Ishikawa (cell line): ENCODE results near the gene SNX32.

ENCODE experiments used
- CEBPB ChIP-seq: IDR thresholded peaks from 2 replicates; pipeline ENCODE4 v1.6.1; 2012
- CREB1 ChIP-seq: IDR thresholded peaks from 2 replicates; pipeline ENCODE4 v1.6.1; 2012; ENCODE audit warnings: low read depth
- EGR1 ChIP-seq: IDR thresholded peaks from 2 replicates; pipeline ENCODE4 v1.6.1; 2012
- EP300 ChIP-seq: IDR thresholded peaks from 2 replicates; pipeline ENCODE4 v1.6.1; 2012; ENCODE audit warnings: borderline replicate concordance
- FOXM1 ChIP-seq: IDR thresholded peaks from 2 replicates; pipeline ENCODE4 v1.6.1; 2012; ENCODE audit warnings: low read depth, borderline replicate concordance
- NFIC ChIP-seq: IDR thresholded peaks from 2 replicates; pipeline ENCODE4 v1.6.1; 2012
- RAD21 ChIP-seq: IDR thresholded peaks from 2 replicates; pipeline ENCODE4 v1.6.1; 2012; ENCODE audit warnings: low read depth
- TAF1 ChIP-seq: IDR thresholded peaks from 2 replicates; pipeline ENCODE4 v1.6.1; 2012; ENCODE audit warnings: low read depth, mild to moderate bottlenecking
- TCF12 ChIP-seq: IDR thresholded peaks from 2 replicates; pipeline ENCODE4 v1.6.1; 2012; ENCODE audit warnings: low read depth
- TEAD4 ChIP-seq: IDR thresholded peaks from 2 replicates; pipeline ENCODE4 v1.6.1; 2012
- YY1 ChIP-seq: IDR thresholded peaks from 2 replicates; pipeline ENCODE4 v1.6.1; 2012; ENCODE audit warnings: low read depth
- ZBTB7A ChIP-seq: IDR thresholded peaks from 2 replicates; pipeline ENCODE4 v1.6.1; 2012; ENCODE audit warnings: low read depth
- TF ChIP-seq, protein P1 (sequence below): IDR thresholded peaks from 2 replicates; pipeline ENCODE4 v1.6.1; 2012; ENCODE audit warnings: low read depth, mild to moderate bottlenecking
- TF ChIP-seq, protein P2 (sequence below): IDR thresholded peaks from 2 replicates; pipeline ENCODE4 v1.6.1; 2012
- TF ChIP-seq, protein P3 (sequence below): IDR thresholded peaks from 2 replicates; pipeline ENCODE4 v1.6.1; 2012

The SNX32 gene

DNA sequence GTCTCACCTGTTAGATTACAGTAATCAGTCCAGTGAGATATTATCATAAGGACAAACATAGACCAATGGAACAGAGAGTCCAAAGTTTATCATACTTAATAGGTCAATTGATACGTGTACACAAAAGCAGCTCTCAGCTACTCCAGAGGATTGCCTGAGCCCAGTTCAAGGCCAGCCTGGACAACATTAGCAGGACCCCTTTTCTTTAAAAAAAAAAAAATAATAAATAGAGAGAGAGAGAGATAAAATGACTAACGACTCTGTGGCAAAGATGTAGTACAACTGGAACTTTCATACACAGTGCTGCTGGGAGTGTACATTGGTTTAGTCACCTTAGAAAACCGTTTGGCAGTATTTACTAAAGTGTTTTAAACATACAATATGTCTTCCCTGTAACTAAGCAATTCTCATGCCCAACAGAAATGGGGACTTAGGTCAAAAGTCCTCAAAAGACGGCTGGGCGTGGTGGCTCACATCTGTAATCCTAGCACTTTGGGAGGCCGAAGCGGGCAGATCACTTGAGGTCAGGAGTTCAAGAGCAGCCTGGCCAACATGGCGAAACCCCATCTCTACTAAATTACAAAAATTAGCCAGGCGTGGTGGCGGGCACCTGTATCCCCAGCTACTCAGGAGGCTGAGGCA is 10.6 kb downstream of the SNX32 start:
- TF ChIP-seq NFIC (no peak), FOXM1 (no peak)

DNA sequence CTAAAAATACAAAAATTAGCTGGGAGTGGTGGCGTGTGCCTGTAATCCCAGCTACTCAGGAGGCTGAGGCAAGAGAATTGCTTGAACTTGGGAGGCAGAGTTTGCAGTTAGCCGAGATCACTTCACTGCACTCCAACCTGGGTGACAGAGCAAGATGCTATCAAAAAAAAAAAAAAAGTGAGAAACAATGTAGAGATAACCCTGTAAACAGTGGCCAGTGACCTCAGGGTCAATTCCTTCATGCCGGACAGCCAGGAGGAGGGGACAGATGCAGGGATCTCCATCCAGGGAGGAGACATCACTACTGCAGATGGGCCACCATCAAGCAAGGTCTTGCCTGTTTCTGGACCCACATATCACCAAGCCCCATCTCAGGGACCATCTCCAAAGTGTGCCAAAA is 14.0 kb downstream of the SNX32 start:
- TF ChIP-seq TEAD4 (no peak), TAF1 (no peak), RAD21 (no peak), YY1 (no peak), NFIC (no peak), CREB1 (no peak), CEBPB (no peak), TCF12 (no peak), ZBTB7A (no peak), EP300 (no peak), EGR1 (no peak), FOXM1 (no peak)
- TF ChIP-seq, protein P1, sequence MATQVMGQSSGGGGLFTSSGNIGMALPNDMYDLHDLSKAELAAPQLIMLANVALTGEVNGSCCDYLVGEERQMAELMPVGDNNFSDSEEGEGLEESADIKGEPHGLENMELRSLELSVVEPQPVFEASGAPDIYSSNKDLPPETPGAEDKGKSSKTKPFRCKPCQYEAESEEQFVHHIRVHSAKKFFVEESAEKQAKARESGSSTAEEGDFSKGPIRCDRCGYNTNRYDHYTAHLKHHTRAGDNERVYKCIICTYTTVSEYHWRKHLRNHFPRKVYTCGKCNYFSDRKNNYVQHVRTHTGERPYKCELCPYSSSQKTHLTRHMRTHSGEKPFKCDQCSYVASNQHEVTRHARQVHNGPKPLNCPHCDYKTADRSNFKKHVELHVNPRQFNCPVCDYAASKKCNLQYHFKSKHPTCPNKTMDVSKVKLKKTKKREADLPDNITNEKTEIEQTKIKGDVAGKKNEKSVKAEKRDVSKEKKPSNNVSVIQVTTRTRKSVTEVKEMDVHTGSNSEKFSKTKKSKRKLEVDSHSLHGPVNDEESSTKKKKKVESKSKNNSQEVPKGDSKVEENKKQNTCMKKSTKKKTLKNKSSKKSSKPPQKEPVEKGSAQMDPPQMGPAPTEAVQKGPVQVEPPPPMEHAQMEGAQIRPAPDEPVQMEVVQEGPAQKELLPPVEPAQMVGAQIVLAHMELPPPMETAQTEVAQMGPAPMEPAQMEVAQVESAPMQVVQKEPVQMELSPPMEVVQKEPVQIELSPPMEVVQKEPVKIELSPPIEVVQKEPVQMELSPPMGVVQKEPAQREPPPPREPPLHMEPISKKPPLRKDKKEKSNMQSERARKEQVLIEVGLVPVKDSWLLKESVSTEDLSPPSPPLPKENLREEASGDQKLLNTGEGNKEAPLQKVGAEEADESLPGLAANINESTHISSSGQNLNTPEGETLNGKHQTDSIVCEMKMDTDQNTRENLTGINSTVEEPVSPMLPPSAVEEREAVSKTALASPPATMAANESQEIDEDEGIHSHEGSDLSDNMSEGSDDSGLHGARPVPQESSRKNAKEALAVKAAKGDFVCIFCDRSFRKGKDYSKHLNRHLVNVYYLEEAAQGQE, result no peak
- TF ChIP-seq, protein P2, sequence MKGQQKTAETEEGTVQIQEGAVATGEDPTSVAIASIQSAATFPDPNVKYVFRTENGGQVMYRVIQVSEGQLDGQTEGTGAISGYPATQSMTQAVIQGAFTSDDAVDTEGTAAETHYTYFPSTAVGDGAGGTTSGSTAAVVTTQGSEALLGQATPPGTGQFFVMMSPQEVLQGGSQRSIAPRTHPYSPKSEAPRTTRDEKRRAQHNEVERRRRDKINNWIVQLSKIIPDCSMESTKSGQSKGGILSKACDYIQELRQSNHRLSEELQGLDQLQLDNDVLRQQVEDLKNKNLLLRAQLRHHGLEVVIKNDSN, result no peak
- TF ChIP-seq, protein P3, sequence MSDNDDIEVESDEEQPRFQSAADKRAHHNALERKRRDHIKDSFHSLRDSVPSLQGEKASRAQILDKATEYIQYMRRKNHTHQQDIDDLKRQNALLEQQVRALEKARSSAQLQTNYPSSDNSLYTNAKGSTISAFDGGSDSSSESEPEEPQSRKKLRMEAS, result no peak

DNA sequence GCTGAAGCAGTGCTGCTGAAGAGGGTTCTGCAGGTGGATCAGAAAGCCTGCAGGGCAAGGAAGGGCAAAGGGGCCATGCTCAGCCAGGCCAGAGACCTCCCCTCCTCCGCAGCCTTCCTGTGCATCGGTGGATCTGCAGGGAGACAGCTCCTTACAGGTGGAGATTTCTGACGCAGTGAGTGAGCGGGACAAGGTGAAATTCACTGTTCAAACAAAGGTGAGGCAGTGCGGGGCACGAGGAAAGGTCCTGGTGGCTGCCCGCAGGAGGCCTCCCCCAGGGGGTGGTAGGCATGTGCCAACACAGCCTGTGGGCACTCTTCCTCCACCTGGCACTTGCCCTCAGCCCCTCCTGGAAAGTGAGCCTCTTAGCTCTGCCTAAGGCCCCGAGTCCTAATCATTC is 15.6 kb downstream of the SNX32 start:
- no peak for TF ChIP-seq RAD21
- TF ChIP-seq TAF1, result no peak
- TF ChIP-seq, protein P2, result no peak
- no peak for TF ChIP-seq FOXM1
- TF ChIP-seq CREB1, result no peak
- TF ChIP-seq NFIC, result no peak
- no peak for TF ChIP-seq TEAD4
- TF ChIP-seq ZBTB7A, result no peak
- TF ChIP-seq, protein P1, result no peak
- TF ChIP-seq EP300, result no peak
- no peak for TF ChIP-seq YY1
- TF ChIP-seq CEBPB, result no peak
- no peak for TF ChIP-seq EGR1
- TF ChIP-seq, protein P3, result no peak
- no peak for TF ChIP-seq TCF12

DNA sequence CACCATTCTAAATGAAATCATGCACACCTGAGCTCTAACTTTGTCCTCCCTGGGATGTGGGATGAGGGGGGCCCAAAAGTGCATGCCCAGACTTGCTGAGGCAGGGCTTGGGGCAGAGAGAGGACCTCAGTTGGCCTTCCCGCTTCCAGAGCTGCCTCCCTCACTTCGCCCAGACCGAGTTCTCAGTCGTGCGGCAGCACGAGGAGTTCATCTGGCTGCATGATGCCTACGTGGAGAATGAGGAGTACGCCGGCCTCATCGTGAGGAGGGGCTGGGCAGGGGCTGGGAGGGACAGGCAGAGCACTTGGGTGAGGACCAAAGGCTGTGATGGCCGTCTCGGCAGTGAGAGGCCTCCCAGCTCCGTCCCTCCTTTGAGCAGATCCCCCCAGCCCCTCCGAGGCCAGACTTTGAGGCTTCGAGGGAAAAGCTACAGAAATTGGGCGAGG is 16.0 kb downstream of the SNX32 start:
- TF ChIP-seq ZBTB7A, result no peak
- no peak for TF ChIP-seq CREB1
- TF ChIP-seq, protein P1, result no peak
- no peak for TF ChIP-seq EP300
- TF ChIP-seq NFIC, result no peak
- TF ChIP-seq TAF1, result no peak
- TF ChIP-seq EGR1, result no peak
- no peak for TF ChIP-seq FOXM1
- TF ChIP-seq, protein P2, result no peak
- TF ChIP-seq CEBPB, result no peak
- TF ChIP-seq TEAD4, result no peak
- TF ChIP-seq RAD21, result no peak
- TF ChIP-seq, protein P3, result no peak
- TF ChIP-seq TCF12, result no peak
- TF ChIP-seq YY1, result no peak
